Measurements from ENCODE around the gene MFSD2B. TPM values are rescaled to one million over a fixed set of nuclear protein-coding genes. Genes with fewer than 3 reads are reported as not detected.

MFSD2B gene

GRCh38 chr2:24073816-24074215, 63.9 kb downstream of the MFSD2B start:
- no peak overlapping the region for H3K18ac ChIP-seq (ENCODE audit: low read length)
- no peak for DNase-seq (ENCODE audit: low spot score)
- no peak overlapping the region for H3K27ac ChIP-seq (replicated peaks; ENCODE audit: low read length)
- H3K79me1 ChIP-seq (ENCODE audit: low read depth, low read length) = no peaks in the 10 kb centered on the region
- peaks cover 7 to 72% of the 10 kb centered on the region in 2 donors for H3K36me3 ChIP-seq (replicated peaks in 1 of 2; ENCODE audit: control insufficient read depth in 2 of 2, insufficient read depth in 2 of 2, low read length in 2 of 2)
- no peak overlapping the region for H3K4ac ChIP-seq (ENCODE audit: low read length)
- H3K23ac ChIP-seq (ENCODE audit: low read depth, low read length, poor library complexity) = no peak overlapping the region
- peaks cover 2 to 6% of the 10 kb centered on the region in 2 donors for H3K4me1 ChIP-seq (ENCODE audit: control insufficient read depth in 2 of 2, insufficient read depth in 1 of 2, low read depth in 1 of 2, low read length in 2 of 2)
- H4K91ac ChIP-seq (ENCODE audit: low read depth, low read length, poor library complexity) = no peak overlapping the region
- no peak overlapping the region for H2BK120ac ChIP-seq (ENCODE audit: low read depth, low read length)
- H3K9me3 ChIP-seq (replicated peaks in 1 of 2; ENCODE audit: control insufficient read depth in 2 of 2, insufficient read depth in 1 of 2, low read depth in 1 of 2, low read length in 2 of 2) = no peaks in the 10 kb centered on the region
- no peak overlapping the region for H3K4me3 ChIP-seq (ENCODE audit: low read length in 2 of 2)
- no peak overlapping the region for H2BK12ac ChIP-seq (ENCODE audit: low read length)
- no CpG with 5 or more reads among the region's 6 CpGs for WGBS, 2 donors (ENCODE audit: extremely low coverage in 2 of 2, insufficient read length in 2 of 2, insufficient replicate concordance in 1 of 2)
- H2BK5ac ChIP-seq (ENCODE audit: low read length) = no peak overlapping the region
- no peak overlapping the region for H2AFZ ChIP-seq (ENCODE audit: low read length)
- no peak overlapping the region for H2AK5ac ChIP-seq (ENCODE audit: low read depth, low read length)
- no peak overlapping the region for H3K9ac ChIP-seq (ENCODE audit: low read depth, low read length, poor library complexity)
- no peak overlapping the region for H3K4me2 ChIP-seq (ENCODE audit: insufficient read depth, low read length, poor library complexity, severe bottlenecking)
- no peak overlapping the region for H2BK15ac ChIP-seq (ENCODE audit: low read length)
- H3K14ac ChIP-seq (ENCODE audit: low read length) = no peak overlapping the region
- no peak overlapping the region for H4K8ac ChIP-seq (ENCODE audit: low read depth, low read length)
- no peaks in the 10 kb centered on the region for H3K27me3 ChIP-seq (ENCODE audit: control insufficient read depth in 3 of 3, insufficient read depth in 3 of 3, low read depth in 1 of 3, low read length in 3 of 3)

- Histone ChIP-seq H3K27me3 (ENCODE audit: control insufficient read depth in 3 of 3, insufficient read depth in 3 of 3, low read depth in 1 of 3, low read length in 3 of 3) (no peaks in the 10 kb centered on the region), H2BK12ac (ENCODE audit: low read length) (no peak overlapping the region), H3K79me1 (ENCODE audit: low read depth, low read length) (no peaks in the 10 kb centered on the region), H3K9me3 (replicated peaks in 1 of 2; ENCODE audit: control insufficient read depth in 2 of 2, insufficient read depth in 1 of 2, low read depth in 1 of 2, low read length in 2 of 2) (no peaks in the 10 kb centered on the region), H2AFZ (ENCODE audit: low read length) (no peak overlapping the region), H2BK15ac (ENCODE audit: low read length) (no peak overlapping the region), H3K36me3 (replicated peaks in 1 of 2; ENCODE audit: control insufficient read depth in 2 of 2, insufficient read depth in 2 of 2, low read length in 2 of 2) (peaks cover under 1 to 71% of the 10 kb centered on the region in 2 donors), H3K4me2 (ENCODE audit: insufficient read depth, low read length, poor library complexity, severe bottlenecking) (peak overlapping the region; percentile 11), H3K4me1 (ENCODE audit: control insufficient read depth in 2 of 2, insufficient read depth in 1 of 2, low read depth in 1 of 2, low read length in 2 of 2) (peaks cover 2 to 6% of the 10 kb centered on the region in 2 donors), H4K91ac (ENCODE audit: low read depth, low read length, poor library complexity) (no peak overlapping the region), H3K4me3 (ENCODE audit: low read length in 2 of 2) (peak overlapping the region in 1 of 2 donors; percentile 83), H3K14ac (ENCODE audit: low read length) (no peak overlapping the region), H3K23ac (ENCODE audit: low read depth, low read length, poor library complexity) (no peak overlapping the region), H2BK5ac (ENCODE audit: low read length) (no peak overlapping the region), H3K18ac (ENCODE audit: low read length) (no peak overlapping the region), H2AK5ac (ENCODE audit: low read depth, low read length) (no peak overlapping the region), H4K8ac (ENCODE audit: low read depth, low read length) (no peak overlapping the region), H3K9ac (ENCODE audit: low read depth, low read length, poor library complexity) (no peak overlapping the region), H2BK120ac (ENCODE audit: low read depth, low read length) (no peak overlapping the region), H3K4ac (ENCODE audit: low read length) (no peak overlapping the region), H3K27ac (replicated peaks; ENCODE audit: low read length) (no peak overlapping the region)
- DNase-seq (ENCODE audit: low spot score) = no peak
- no CpG with 5 or more reads among the region's 5 CpGs for WGBS, 2 donors (ENCODE audit: extremely low coverage in 2 of 2, insufficient read length in 2 of 2, insufficient replicate concordance in 1 of 2)
Measured at GRCh38 chr2:24075259-24075658, 65.4 kb downstream of the MFSD2B start.

Small RNAs within 50 kb of the gene (small RNA-seq; reads per million reads assigned to genes)
- not detected for gene RN7SL610P (ENCODE audit: insufficient read depth)
- gene RNU6-370P (ENCODE audit: insufficient read depth) = not detected
